ENCODE data around the gene FAM120C. TPM values are rescaled to one million over a fixed set of nuclear protein-coding genes. Genes with fewer than 3 reads are reported as not detected.

The FAM120C gene
- total RNA-seq, 1 experiment from 2014 or later, result 8.2 TPM

DNA sequence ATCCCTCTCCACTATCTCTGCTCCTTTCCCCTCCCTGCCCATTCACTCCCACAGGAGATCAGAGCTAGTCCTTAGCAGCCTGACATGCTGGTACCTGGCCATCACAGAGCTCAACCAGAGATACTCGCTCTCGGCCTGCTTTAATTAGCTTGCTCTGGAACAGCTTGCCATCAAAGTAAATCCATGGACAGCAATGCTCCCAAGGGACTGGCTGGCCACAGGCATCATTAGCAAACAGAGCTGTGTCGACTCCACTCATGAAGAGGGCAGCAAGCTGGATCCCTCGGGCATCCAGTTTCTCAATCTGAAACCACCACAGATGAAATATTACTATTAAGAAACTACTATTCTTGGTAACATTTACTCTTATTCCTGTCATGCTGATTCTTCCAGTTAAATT lies 95.4 kb downstream of the FAM120C start:
- Histone ChIP-seq H4K20me1 (ENCODE audit: low read length) (no peaks in the 10 kb centered on the region), H3K9me3 (ENCODE audit: low read length) (no peaks in the 10 kb centered on the region), H2AFZ (ENCODE audit: low read length) (no peak overlapping the region), H3K4me2 (ENCODE audit: low read length) (no peak overlapping the region), H3K4me3 (ENCODE audit: low read length) (no peak overlapping the region), H3K79me2 (ENCODE audit: low read length) (no peaks in the 10 kb centered on the region), H3K4me1 (ENCODE audit: insufficient read depth, low read length) (no peaks in the 10 kb centered on the region), H3F3A (ENCODE audit: low read length, unreplicated experiment) (no peaks in the 10 kb centered on the region), H3K27me3 (ENCODE audit: low read length) (no peaks in the 10 kb centered on the region), H3K9ac (ENCODE audit: low read length) (no peak overlapping the region), H3K9me2 (replicated peaks; ENCODE audit: low read length) (no peaks in the 10 kb centered on the region), H3K27ac (ENCODE audit: low read length) (no peak overlapping the region), H3K36me3 (ENCODE audit: low read depth, low read length) (no peaks in the 10 kb centered on the region)
- no TSS peak for BruUV-seq (replicated peaks)
- POLR2A ChIA-PET (ENCODE audit: unreplicated experiment), result no interaction called here
- intact Hi-C loops (cut with micrococcal nuclease), result no loop called here
- CTCF ChIA-PET, result no interaction called here
- ATAC-seq (no peak), DNase-seq (no peak)
- TF ChIP-seq EZH2phosphoT487 (IDR thresholded peaks at IDR 0.05; ENCODE audit: borderline replicate concordance, low read length) (no peak), EZH2 (IDR thresholded peaks at IDR 0.05; ENCODE audit: low read length, unreplicated experiment) (no peak)
- TF ChIP-seq, protein P1, sequence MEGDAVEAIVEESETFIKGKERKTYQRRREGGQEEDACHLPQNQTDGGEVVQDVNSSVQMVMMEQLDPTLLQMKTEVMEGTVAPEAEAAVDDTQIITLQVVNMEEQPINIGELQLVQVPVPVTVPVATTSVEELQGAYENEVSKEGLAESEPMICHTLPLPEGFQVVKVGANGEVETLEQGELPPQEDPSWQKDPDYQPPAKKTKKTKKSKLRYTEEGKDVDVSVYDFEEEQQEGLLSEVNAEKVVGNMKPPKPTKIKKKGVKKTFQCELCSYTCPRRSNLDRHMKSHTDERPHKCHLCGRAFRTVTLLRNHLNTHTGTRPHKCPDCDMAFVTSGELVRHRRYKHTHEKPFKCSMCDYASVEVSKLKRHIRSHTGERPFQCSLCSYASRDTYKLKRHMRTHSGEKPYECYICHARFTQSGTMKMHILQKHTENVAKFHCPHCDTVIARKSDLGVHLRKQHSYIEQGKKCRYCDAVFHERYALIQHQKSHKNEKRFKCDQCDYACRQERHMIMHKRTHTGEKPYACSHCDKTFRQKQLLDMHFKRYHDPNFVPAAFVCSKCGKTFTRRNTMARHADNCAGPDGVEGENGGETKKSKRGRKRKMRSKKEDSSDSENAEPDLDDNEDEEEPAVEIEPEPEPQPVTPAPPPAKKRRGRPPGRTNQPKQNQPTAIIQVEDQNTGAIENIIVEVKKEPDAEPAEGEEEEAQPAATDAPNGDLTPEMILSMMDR (conservative IDR thresholded peaks at IDR 0.05; ENCODE audit: low read depth, low read length), result no peak

GRCh38 chrX:54085666-54086065 lies 97.4 kb downstream of the FAM120C start:
- H3K9me3 ChIP-seq (ENCODE audit: low read length), result no peaks in the 10 kb centered on the region
- H3K27ac ChIP-seq (ENCODE audit: low read length), result peak overlapping the region; percentile 34; the same call in 1 of the 2 replicates
- H4K20me1 ChIP-seq (ENCODE audit: low read length), result no peaks in the 10 kb centered on the region
- H3K4me1 ChIP-seq (ENCODE audit: insufficient read depth, low read length), result no peaks in the 10 kb centered on the region
- H2AFZ ChIP-seq (ENCODE audit: low read length), result no peak overlapping the region
- no peaks in the 10 kb centered on the region for H3F3A ChIP-seq (ENCODE audit: low read length, unreplicated experiment)
- intact Hi-C loops (cut with micrococcal nuclease), result no loop called here
- no peaks in the 10 kb centered on the region for H3K27me3 ChIP-seq (ENCODE audit: low read length)
- peak; percentile 40 for DNase-seq
- ATAC-seq, result no peak
- ChIA-PET CTCF (no interaction called here), POLR2A (ENCODE audit: unreplicated experiment) (no interaction called here)
- TF ChIP-seq EZH2phosphoT487 (IDR thresholded peaks at IDR 0.05; ENCODE audit: borderline replicate concordance, low read length), result no peak
- TF ChIP-seq, protein P1 (conservative IDR thresholded peaks at IDR 0.05; ENCODE audit: low read depth, low read length), result no peak
- TF ChIP-seq EZH2 (IDR thresholded peaks at IDR 0.05; ENCODE audit: low read length, unreplicated experiment), result no peak
- H3K4me2 ChIP-seq (ENCODE audit: low read length), result no peak overlapping the region
- no peak overlapping the region for H3K9ac ChIP-seq (ENCODE audit: low read length)
- H3K4me3 ChIP-seq (ENCODE audit: low read length), result no peak overlapping the region
- H3K36me3 ChIP-seq (ENCODE audit: low read depth, low read length), result no peaks in the 10 kb centered on the region
- no peaks in the 10 kb centered on the region for H3K9me2 ChIP-seq (replicated peaks; ENCODE audit: low read length)
- no peaks in the 10 kb centered on the region for H3K79me2 ChIP-seq (ENCODE audit: low read length)
- BruUV-seq (replicated peaks), result no TSS peak

DNA sequence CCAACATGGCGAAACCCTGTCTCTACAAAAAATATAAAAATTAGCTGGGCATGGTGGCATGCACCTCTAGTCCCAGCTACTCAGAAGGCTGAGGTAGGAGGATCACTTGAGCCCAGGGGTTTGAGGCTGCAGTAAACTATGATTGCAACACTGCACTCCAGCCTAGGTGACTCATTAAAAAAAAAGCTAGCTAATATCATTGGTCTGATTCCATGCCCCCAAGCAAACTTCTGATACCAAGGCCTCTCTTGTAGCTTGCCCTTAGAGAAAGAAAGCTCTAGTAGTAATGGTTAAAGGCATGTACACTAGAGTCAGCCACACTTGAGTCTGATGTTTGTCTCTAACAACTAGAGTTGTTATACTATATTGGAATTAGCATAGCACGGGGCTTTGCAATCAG lies 106.2 kb downstream of the FAM120C start:
- no peaks in the 10 kb centered on the region for H4K20me1 ChIP-seq (ENCODE audit: low read length)
- no peaks in the 10 kb centered on the region for H3K27me3 ChIP-seq (ENCODE audit: low read length)
- H2AFZ ChIP-seq (ENCODE audit: low read length), result no peak overlapping the region
- peaks cover 7% of the 10 kb centered on the region for H3K4me1 ChIP-seq (ENCODE audit: insufficient read depth, low read length)
- no peaks in the 10 kb centered on the region for H3F3A ChIP-seq (ENCODE audit: low read length, unreplicated experiment)
- ChIA-PET POLR2A (ENCODE audit: unreplicated experiment) (no interaction called here), CTCF (no interaction called here)
- no peak overlapping the region for H3K27ac ChIP-seq (ENCODE audit: low read length)
- peak; percentile 82 for DNase-seq
- BruUV-seq (replicated peaks), result no TSS peak
- intact Hi-C loops (cut with micrococcal nuclease), result no loop called here
- H3K79me2 ChIP-seq (ENCODE audit: low read length), result no peaks in the 10 kb centered on the region
- peak overlapping the region; percentile 11; the same call in 1 of the 2 replicates for H3K4me2 ChIP-seq (ENCODE audit: low read length)
- H3K36me3 ChIP-seq (ENCODE audit: low read depth, low read length), result no peaks in the 10 kb centered on the region
- TF ChIP-seq, protein P1 (conservative IDR thresholded peaks at IDR 0.05; ENCODE audit: low read depth, low read length), result no peak
- H3K9me3 ChIP-seq (ENCODE audit: low read length), result no peaks in the 10 kb centered on the region
- H3K9me2 ChIP-seq (replicated peaks; ENCODE audit: low read length), result no peaks in the 10 kb centered on the region
- ATAC-seq, result peak; percentile 73
- no peak overlapping the region for H3K9ac ChIP-seq (ENCODE audit: low read length)
- no peak overlapping the region for H3K4me3 ChIP-seq (ENCODE audit: low read length)

Data from PC-3 (cell line).